ENCODE results near the gene PTMS. TPM values are rescaled to one million over a fixed set of nuclear protein-coding genes. Genes with fewer than 3 reads are reported as not detected.

The PTMS gene
- total and polyA plus RNA-seq, 9 of the 15 experiments (the other 6 are each of a cell fraction or from before 2014, with no cell fraction given) = 5.1 to 287 (median 78.5) TPM

GRCh38 chr12:6792522-6793201 is 26.5 kb downstream of the PTMS start:
- Histone ChIP-seq H3K27ac (ENCODE audit: extremely low read depth, low read depth, low read length) (no peak overlapping the region), H3K36me3 (ENCODE audit: control insufficient read depth, insufficient read depth, low read length) (no peaks in the 10 kb centered on the region), H3K4me2 (ENCODE audit: insufficient read depth, low read length) (no peak overlapping the region), H2AFZ (ENCODE audit: low read depth, low read length) (peak overlapping the region; percentile 59; the same call in 1 of the 2 replicates), H3K4me1 (replicated peaks in 1 of 2; ENCODE audit: control insufficient read depth in 2 of 2, insufficient read depth in 2 of 2, low read length in 2 of 2) (peaks cover 0 to 11% of the 10 kb centered on the region in 2 experiments; a peak in 2 of 5 replicates), H3K4me3 (no peak overlapping the region), H4K20me1 (replicated peaks; ENCODE audit: control insufficient read depth, insufficient read depth, low read length) (no peaks in the 10 kb centered on the region), H3K79me2 (ENCODE audit: control insufficient read depth, insufficient read depth, low read length) (no peaks in the 10 kb centered on the region), H3K9me3 (replicated peaks; ENCODE audit: control insufficient read depth, insufficient read depth, low read depth, low read length) (no peaks in the 10 kb centered on the region), H3K9me1 (ENCODE audit: control insufficient read depth, insufficient read depth, low read length) (no peaks in the 10 kb centered on the region), H3K27me3 (ENCODE audit: control insufficient read depth in 2 of 2, insufficient read depth in 2 of 2, low read length in 2 of 2) (no peaks in the 10 kb centered on the region), H3K9ac (ENCODE audit: insufficient read depth in 1 of 2, low read depth in 2 of 2, low read length in 2 of 2) (no peak overlapping the region; a peak in 1 of 4 replicates)
- ChIA-PET CTCF (ENCODE audit: low intra/inter-chr PET ratio) (no interaction called here), POLR2A (interaction anchor here (0.6 to 1.2 kb wide), 5 partner anchors 23 to 179 kb away, joined by 3 to 4 read pairs (median 3); partner anchors contain the start of genes C12orf57 and RNU7-1)
- intact Hi-C loops (cut with micrococcal nuclease) = no loop called here
- 71% methylated on average over 5 of the region's 12 CpGs for WGBS (ENCODE audit: insufficient coverage, low coverage, missing lambda C conversion rate)
- ATAC-seq (no peak; the same call in 1 of the 3 replicates), DNase-seq (ENCODE audit: extremely low read depth in 1 of 4, low spot score in 3 of 4) (no peak), FAIRE-seq (no peak)
- BruUV-seq (replicated peaks) = no TSS peak
- in situ Hi-C loops (cut with MboI) = no loop called here
- TF ChIP-seq FOXO4 (CRISPR knock-in tag; IDR thresholded peaks at IDR 0.05) (no peak), ARID3A (IDR thresholded peaks at IDR 0.05; ENCODE audit: borderline replicate concordance, low read depth, low read length) (no peak), CREB3L1 (IDR thresholded peaks at IDR 0.05; ENCODE audit: borderline replicate concordance, low read depth) (no peak), RREB1 (CRISPR knock-in tag; IDR thresholded peaks at IDR 0.05) (no peak), ZZZ3 (IDR thresholded peaks at IDR 0.05) (no peak), TARDBP (IDR thresholded peaks at IDR 0.05) (no peak), BRD9 (IDR thresholded peaks at IDR 0.05; ENCODE audit: low read depth, partially characterized antibody) (no peak), MTA3 (IDR thresholded peaks at IDR 0.05; ENCODE audit: borderline replicate concordance) (no peak), THRA (IDR thresholded peaks at IDR 0.05) (no peak)

Data from K562 (cell line).